Esophagus (tissue), 2 donors: ENCODE data around the gene CNTNAP1. TPM values are rescaled to one million over a fixed set of nuclear protein-coding genes. Genes with fewer than 3 reads are reported as not detected.

Source experiments
- H3K27ac ChIP-seq, 2 donors: one replicate each; pipeline ENCODE4 v1.5.1; 2013; ENCODE audit warnings: low read depth in 2 of 2, mild to moderate bottlenecking in 2 of 2, inconsistent platforms in 1 of 2, low read length in 1 of 2, moderate library complexity in 1 of 2
- H3K27me3 ChIP-seq, 2 donors: one replicate each; pipeline ENCODE4 v1.6.1; 2013; ENCODE audit warnings: low read length in 2 of 2, control low read depth in 1 of 2, mild to moderate bottlenecking in 1 of 2; ENCODE audit not compliant: insufficient read depth in 2 of 2, control insufficient read depth in 1 of 2
- H3K36me3 ChIP-seq, 2 donors: one replicate each; pipeline ENCODE4 v1.6.1; 2013; ENCODE audit warnings: low read length in 1 of 2; ENCODE audit not compliant: control insufficient read depth in 2 of 2, insufficient read depth in 2 of 2
- H3K4me1 ChIP-seq, 2 donors: one replicate each; pipeline ENCODE4 v1.6.1; 2013; ENCODE audit warnings: low read length in 1 of 2; ENCODE audit not compliant: control insufficient read depth in 2 of 2, insufficient read depth in 2 of 2
- H3K4me3 ChIP-seq, 2 donors: one replicate each; pipeline ENCODE4 v1.5.1; 2013; ENCODE audit warnings: low read length in 2 of 2, mild to moderate bottlenecking in 2 of 2, low read depth in 1 of 2, moderate library complexity in 1 of 2
- H3K9me3 ChIP-seq, 2 donors: one replicate each; pipeline ENCODE4 v1.6.1; 2013; ENCODE audit warnings: mild to moderate bottlenecking in 2 of 2, low read depth in 1 of 2, low read length in 1 of 2, moderate library complexity in 1 of 2; ENCODE audit not compliant: control insufficient read depth in 2 of 2, insufficient read depth in 1 of 2
- WGBS, 2 donors: extraction: QIAGEN DNeasy Blood & Tissue Kit; methylation state at CpG; one replicate each; pipeline ENCODE4 v1.1.7; 2013; 5-methylcytosine and 5-hydroxymethylcytosine counted together
- polyA plus RNA-seq, 2 donors: library from polyadenylated mRNA; stranded (reverse); fragments of 200-250 nt; gene quantifications; one replicate each; pipeline ENCODE4 v1.2.3, GENCODE V29; 2013
- donor health status: healthy with polysubstance abuse.
- donor health status: Bipolar disorder and iron deficiency.

CNTNAP1 gene
- polyA plus RNA-seq, result 1 to 10 TPM; 1.3 to 1.5 TPM

DNA sequence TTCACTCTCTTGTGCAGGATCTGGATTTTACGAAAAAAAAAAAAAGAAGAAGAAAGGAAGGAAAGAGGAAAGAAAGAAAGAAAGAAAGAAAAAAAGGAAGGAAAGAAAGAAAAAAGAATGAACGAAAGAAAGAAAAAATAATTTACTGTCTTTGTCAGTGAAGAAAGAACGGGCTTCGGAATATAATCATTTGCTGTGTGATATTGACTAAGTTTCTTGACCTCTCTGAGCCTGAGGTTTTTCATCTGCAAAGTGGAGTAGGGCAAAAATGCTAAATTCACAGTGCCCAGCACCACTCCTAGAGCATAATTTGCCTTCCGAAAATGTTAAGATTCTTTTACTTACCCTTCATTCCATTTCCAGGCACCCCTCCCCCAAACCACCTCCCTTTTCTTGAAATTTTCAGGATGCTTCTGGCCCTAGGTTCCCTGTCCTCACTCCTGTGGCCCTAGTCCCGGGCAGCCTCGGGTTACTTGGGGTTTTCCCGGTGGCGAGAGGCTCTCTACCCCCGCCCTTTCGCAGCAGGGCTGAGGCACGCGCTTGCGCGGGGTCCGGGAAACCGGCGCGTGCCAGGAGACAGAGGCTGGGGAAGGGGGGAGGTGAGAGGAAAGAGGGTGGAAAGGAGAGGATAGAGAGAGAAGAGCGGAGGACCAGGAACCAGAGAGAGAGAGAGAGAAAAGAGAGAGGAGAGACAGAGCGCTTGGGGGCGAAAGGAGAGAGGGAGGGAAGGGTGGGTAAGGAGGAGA is at the start of gene CNTNAP1:
Gene CNTNAP1 (plus strand): TSS at position 556 of the 746 bp plus-strand sequence. CDS start 299 bp downstream, outside the sequence.
- Histone ChIP-seq H3K4me3 (peak within 1 kb of the TSS; percentile 19 to 35), H3K27ac (peak within 1 kb of the TSS; percentile 45 to 77), H3K36me3 (no peaks in the 10 kb centered on the region), H3K4me1 (peaks cover 2 to 15% of the 10 kb centered on the region in 2 donors), H3K9me3 (no peaks in the 10 kb centered on the region), H3K27me3 (no peaks in the 10 kb centered on the region)
- 11 to 15% methylated on average over 22 of the region's 22 CpGs for WGBS, 2 donors

DNA sequence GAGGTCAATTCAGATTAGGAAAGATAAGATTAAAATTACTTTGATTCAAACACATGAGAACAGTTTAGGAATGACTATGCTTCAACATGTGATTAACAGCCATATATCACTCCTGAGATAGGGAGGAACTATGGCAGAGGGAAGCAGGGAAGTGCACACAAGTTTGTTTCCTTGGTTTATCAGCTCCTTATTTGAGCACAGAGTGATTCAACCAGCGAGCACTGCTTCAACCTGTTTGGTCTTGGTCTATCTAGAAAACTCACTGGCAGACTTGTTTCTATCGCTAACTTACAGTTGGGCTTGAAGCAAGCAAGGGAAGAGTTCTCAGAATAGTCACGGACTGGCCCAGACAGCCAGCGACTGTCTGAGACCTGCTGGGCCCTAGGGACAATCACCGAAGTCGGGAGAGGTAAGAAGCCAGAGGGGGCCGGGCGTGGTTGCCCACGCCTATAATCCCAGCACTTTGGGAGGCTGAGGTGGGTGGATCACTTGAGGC is 49.3 kb upstream of the CNTNAP1 start:
- peak overlapping the region; percentile 85 to 86 for H3K27ac ChIP-seq
- no peaks in the 10 kb centered on the region for H3K27me3 ChIP-seq
- H3K9me3 ChIP-seq, result no peaks in the 10 kb centered on the region
- 43 to 59% methylated on average over 9 of the region's 9 CpGs for WGBS, 2 donors
- no peak overlapping the region for H3K4me3 ChIP-seq
- H3K4me1 ChIP-seq, result no peaks in the 10 kb centered on the region
- no peaks in the 10 kb centered on the region for H3K36me3 ChIP-seq

DNA sequence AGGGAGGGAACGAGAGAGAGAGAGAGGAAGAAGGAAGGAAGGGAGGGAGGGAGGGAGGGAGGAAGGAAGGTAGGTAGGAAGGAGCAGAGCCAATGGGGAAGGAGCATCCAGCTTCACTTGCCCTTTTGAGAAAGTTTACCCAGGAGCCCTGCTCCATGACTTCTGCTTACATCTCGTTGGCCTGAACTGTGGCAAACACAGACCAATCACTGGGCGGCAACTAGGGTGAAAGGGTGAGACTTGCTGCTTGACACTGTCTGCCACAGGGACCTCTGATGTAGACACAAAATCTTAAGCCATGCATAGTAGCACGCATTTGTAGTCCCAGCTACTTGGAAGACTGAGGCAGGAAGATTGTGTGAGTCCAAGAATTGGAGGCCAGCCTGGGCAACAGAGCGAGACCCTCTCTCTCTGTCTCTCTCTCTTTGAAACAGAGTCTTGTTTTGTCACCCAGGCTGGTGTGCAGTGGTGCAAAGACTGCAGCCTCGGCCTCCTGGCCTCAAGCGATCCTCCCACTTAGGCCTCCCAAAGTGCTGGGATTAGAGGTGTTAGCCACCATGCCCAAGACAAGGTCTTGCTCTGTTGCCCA is 42.7 kb upstream of the CNTNAP1 start:
- H3K27me3 ChIP-seq, result no peaks in the 10 kb centered on the region
- H3K4me3 ChIP-seq, result no peak overlapping the region
- no peaks in the 10 kb centered on the region for H3K4me1 ChIP-seq
- H3K36me3 ChIP-seq, result no peaks in the 10 kb centered on the region
- H3K9me3 ChIP-seq, result no peaks in the 10 kb centered on the region
- WGBS, 2 donors, result 76 to 81% methylated on average over 6 of the region's 7 CpGs
- H3K27ac ChIP-seq, result no peak overlapping the region

DNA sequence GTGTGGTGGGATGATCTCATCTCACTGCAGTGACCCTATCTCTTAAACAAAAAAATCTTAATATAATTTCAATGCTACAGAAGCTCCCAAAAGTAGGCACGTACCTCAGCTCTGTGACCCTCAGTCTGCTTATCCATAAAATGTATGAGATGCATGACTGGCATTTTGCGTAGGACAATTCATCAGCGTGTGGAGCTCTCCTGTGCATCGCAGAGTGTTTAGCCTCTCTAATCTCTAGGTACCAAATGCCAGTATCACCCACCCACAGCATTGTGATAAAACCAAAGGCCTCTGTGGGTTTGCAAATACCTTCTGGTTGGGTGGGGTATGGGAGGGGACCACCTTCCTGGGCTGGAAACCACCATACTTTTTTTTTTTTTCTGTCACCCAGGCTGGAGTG is 42.2 kb upstream of the CNTNAP1 start:
- no peaks in the 10 kb centered on the region for H3K27me3 ChIP-seq
- no peak overlapping the region for H3K4me3 ChIP-seq
- H3K4me1 ChIP-seq, result no peaks in the 10 kb centered on the region
- H3K9me3 ChIP-seq, result no peaks in the 10 kb centered on the region
- 86 to 89% methylated on average over 4 of the region's 4 CpGs for WGBS, 2 donors
- no peak overlapping the region for H3K27ac ChIP-seq
- H3K36me3 ChIP-seq, result no peaks in the 10 kb centered on the region

DNA sequence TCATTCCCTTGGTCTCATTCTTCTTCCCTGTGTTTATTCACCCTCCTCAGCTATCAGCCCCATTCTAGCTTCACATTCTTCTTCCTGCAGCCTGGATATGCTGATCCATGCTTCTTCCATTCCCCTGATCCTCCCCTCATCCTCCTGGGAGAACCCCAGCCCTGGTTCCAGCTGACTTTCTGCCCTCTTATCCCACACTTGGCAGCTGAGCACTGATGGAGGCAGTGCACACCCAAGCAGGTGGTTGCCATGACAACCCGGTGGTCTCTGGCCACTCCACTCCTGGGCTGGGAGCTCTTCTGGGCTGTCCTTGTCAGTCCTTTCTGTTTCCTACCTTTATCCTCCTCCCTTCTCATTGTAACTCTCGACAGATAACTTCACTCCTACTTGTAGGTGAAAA is 40.0 kb upstream of the CNTNAP1 start:
- no peaks in the 10 kb centered on the region for H3K4me1 ChIP-seq
- no peaks in the 10 kb centered on the region for H3K9me3 ChIP-seq
- no peaks in the 10 kb centered on the region for H3K36me3 ChIP-seq
- no peaks in the 10 kb centered on the region for H3K27me3 ChIP-seq
- H3K4me3 ChIP-seq, result no peak overlapping the region
- WGBS, 2 donors, result 44 to 45% methylated on average over 2 of the region's 2 CpGs
- H3K27ac ChIP-seq, result no peak overlapping the region

DNA sequence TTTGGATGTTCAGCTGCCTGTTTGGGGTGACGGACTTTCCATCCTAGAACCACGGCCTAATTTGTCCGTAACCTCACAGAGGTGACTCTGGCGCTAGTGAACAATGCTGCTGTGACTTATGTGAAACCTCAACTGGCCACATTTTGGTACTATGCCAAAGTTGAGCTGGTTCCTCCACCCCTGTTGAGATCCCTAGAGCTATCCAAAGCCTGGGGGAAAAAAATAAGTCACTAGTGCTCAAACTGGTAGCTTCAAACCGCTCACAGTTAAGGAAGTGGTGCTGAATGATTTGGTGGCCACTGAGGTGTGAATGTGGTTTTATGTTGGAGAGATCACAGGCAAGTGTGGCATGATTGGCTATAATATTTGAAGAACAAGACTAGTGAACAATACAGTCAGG is 34.6 kb upstream of the CNTNAP1 start:
- Histone ChIP-seq H3K27ac (no peak overlapping the region), H3K36me3 (no peaks in the 10 kb centered on the region), H3K4me1 (no peaks in the 10 kb centered on the region), H3K9me3 (no peaks in the 10 kb centered on the region), H3K27me3 (no peaks in the 10 kb centered on the region), H3K4me3 (no peak overlapping the region)
- WGBS, 2 donors, result 73 to 75% methylated on average over 5 of the region's 5 CpGs

DNA sequence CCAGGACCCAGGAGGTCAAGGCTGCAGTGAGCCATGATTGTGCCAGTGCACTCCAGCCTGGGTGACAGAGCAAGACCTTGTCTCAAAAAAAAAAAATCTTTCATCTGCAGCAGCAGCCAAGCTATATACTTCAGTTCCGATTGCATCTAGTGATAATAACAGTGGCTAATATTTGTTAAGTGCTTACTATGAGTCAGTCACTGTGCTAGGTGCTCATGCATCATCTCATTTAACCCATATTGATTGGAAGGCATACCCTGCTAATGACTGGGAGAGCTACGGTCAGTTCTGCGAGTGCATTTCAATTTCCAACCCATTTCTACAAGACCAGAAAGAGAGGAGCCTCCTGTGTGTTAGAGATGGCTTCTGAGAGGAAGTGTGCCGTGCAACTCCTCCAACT is 30.9 kb upstream of the CNTNAP1 start:
- Histone ChIP-seq H3K36me3 (no peaks in the 10 kb centered on the region), H3K4me1 (peaks cover 0 to 5% of the 10 kb centered on the region in 2 donors), H3K27me3 (no peaks in the 10 kb centered on the region), H3K9me3 (no peaks in the 10 kb centered on the region), H3K27ac (no peak overlapping the region), H3K4me3 (no peak overlapping the region)
- WGBS, 2 donors, result 80 to 83% methylated on average over 4 of the region's 4 CpGs

DNA sequence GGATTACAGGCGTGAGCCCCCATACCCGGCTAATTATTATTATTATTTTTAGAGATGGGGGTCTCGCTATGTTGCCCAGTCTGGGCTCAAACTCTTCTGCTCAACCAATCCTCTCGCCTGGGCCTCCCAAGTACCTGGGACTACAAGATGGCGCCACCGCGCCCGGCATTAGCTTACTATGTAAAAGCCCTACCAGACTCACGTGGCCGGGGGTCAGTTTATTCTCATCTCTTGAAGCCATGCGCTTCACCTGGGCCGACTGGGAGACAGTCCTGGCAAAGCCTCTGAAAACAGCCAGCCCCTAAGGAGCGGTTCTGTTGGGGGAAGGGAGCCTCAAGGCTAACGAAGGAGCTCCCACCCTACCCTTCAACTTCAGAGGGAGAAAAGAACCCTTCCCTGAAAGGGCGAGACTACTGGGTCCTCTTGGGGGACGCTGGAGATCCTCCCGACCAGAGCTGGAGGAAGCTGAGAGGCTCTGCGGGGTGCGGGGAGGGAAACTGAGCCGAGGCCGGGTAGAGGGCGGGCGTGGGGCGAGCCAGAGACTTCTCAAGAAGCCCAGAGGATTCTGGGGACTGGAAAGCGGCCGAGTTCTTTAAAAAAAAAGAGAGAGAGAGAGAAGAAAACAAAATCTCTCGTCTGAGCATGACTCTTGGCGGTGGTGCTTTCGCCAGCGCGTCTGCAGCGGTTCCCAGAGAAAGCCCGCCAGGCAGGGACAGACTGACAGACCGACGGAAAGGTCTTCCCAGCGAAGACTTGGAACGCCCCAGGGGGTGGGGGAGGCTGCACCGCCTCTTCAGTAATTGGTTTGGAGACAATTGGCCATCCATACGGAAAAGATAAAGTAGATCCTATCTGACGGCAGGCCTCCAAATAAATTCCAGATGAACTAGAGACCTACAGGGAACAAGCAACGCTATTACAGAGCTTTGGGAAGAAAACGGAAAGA is 28.9 kb upstream of the CNTNAP1 start:
- H3K27ac ChIP-seq, result peak overlapping the region; percentile 69 to 71
- H3K4me1 ChIP-seq, result peaks cover 0 to 5% of the 10 kb centered on the region in 2 donors
- WGBS, 2 donors, result 28 to 30% methylated on average over 41 to 42 of the region's 42 CpGs
- H3K27me3 ChIP-seq, result no peaks in the 10 kb centered on the region
- H3K4me3 ChIP-seq, result peak overlapping the region in 1 of 2 donors; percentile 39
- H3K36me3 ChIP-seq, result no peaks in the 10 kb centered on the region
- H3K9me3 ChIP-seq, result no peaks in the 10 kb centered on the region

DNA sequence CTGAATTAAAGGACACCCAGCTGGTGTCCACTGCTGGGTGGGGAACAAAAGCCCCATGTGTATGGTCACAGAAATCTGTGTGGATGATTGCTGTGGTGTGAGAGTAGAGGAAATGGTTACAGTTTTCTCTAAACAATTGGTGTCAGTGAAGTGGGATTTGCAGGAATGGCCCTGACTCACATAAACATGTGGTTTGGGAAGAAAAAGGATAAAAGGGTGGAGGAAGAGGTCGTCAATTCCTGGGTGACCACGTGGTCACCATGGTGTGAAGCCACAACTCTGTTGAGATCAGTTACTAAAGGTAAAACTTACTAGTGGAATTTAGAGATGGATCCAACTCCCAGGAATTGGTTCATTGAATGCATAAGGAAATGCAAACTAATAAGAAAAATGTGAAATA is 26.8 kb upstream of the CNTNAP1 start:
- Histone ChIP-seq H3K36me3 (no peaks in the 10 kb centered on the region), H3K27me3 (no peaks in the 10 kb centered on the region), H3K27ac (peak overlapping the region; percentile 20 to 52), H3K9me3 (no peaks in the 10 kb centered on the region), H3K4me3 (no peak overlapping the region), H3K4me1 (peaks cover 3 to 8% of the 10 kb centered on the region in 2 donors)
- 64 to 67% methylated on average over 2 of the region's 2 CpGs for WGBS, 2 donors
